IMR-90 (cell line): ENCODE data around the gene NRAS. TPM values are rescaled to one million over a fixed set of nuclear protein-coding genes. Genes with fewer than 3 reads are reported as not detected.

Experiments
- ATAC-seq: fragments of 200-7000 bp; cut with Tn5 transposase; 2 replicates; pipeline ENCODE4 v1.9.1; 2020; ENCODE audit warnings: low read depth, mild to moderate bottlenecking, moderate library complexity
- BruUV-seq: library from RNA; stranded (reverse); fragments of 400-500 nt; replicated peaks from 2 replicates; lab custom pipeline; 2021; lab: Mats Ljungman, UMichigan
- CTCF ChIA-PET: fragments of 300-600 bp; formaldehyde crosslinking; extraction: SDS; loops from one replicate; lab custom pipeline; 2021; ENCODE audit warnings: antibody characterized with exemption; lab: Yijun Ruan, JAX
- POLR2A ChIA-PET: fragments of 300-600 bp; sonication (Branson Sonifier 250); formaldehyde crosslinking; loops from one replicate; lab custom pipeline; 2022; ENCODE audit warnings: antibody characterized with exemption; ENCODE audit not compliant: unreplicated experiment; lab: Charles Lee
- DNase-seq: peaks from one replicate; pipeline ENCODE4 v3.0.0; 2013
- H2AFZ ChIP-seq: replicated peaks from 2 replicates; pipeline ENCODE3; 2013; ENCODE audit warnings: low read length, mild to moderate bottlenecking; ENCODE audit not compliant: poor library complexity
- H2AK5ac ChIP-seq: 2 replicates; pipeline ENCODE4 v1.6.1; 2013; ENCODE audit warnings: low read depth, low read length, inconsistent platforms
- H2AK9ac ChIP-seq: replicated peaks from 2 replicates; pipeline ENCODE3; 2013; ENCODE audit warnings: mild to moderate bottlenecking, low read depth, low read length, moderate library complexity; ENCODE audit not compliant: poor library complexity
- H2BK120ac ChIP-seq: 2 replicates; pipeline ENCODE4 v1.6.1; 2013; ENCODE audit warnings: low read depth, low read length, inconsistent platforms
- H2BK15ac ChIP-seq: 3 replicates; pipeline ENCODE4 v1.6.1; 2013; ENCODE audit warnings: low read depth, low read length, inconsistent platforms
- H2BK20ac ChIP-seq: 2 replicates; pipeline ENCODE4 v1.6.1; 2013; ENCODE audit warnings: low read depth, mild to moderate bottlenecking, inconsistent platforms, low read length, moderate library complexity
- H2BK5ac ChIP-seq: 2 replicates; pipeline ENCODE4 v1.6.1; 2013; ENCODE audit warnings: mild to moderate bottlenecking, low read depth, low read length, inconsistent platforms; ENCODE audit not compliant: poor library complexity, severe bottlenecking
- H3K14ac ChIP-seq: replicated peaks from 2 replicates; pipeline ENCODE4 v1.6.1; 2013; ENCODE audit warnings: low read depth, low read length, inconsistent platforms
- H3K18ac ChIP-seq: 2 replicates; pipeline ENCODE4 v1.6.1; 2013; ENCODE audit warnings: low read depth, low read length, control low read depth
- H3K23ac ChIP-seq: 2 replicates; pipeline ENCODE4 v1.6.1; 2013; ENCODE audit warnings: low read depth, low read length, inconsistent platforms
- H3K27ac ChIP-seq: 2 replicates; pipeline ENCODE4 v1.5.1; 2013; ENCODE audit warnings: mild to moderate bottlenecking, control low read depth, low read length; ENCODE audit not compliant: insufficient read depth
- H3K27me3 ChIP-seq: 2 replicates; pipeline ENCODE4 v1.6.1; 2013; ENCODE audit warnings: low read length; ENCODE audit not compliant: control insufficient read depth, insufficient read depth
- H3K36me3 ChIP-seq: 2 replicates; pipeline ENCODE4 v1.6.1; 2013; ENCODE audit warnings: low read length, mixed read lengths; ENCODE audit not compliant: control insufficient read depth, insufficient read depth
- H3K4ac ChIP-seq: 2 replicates; pipeline ENCODE4 v1.6.1; 2013; ENCODE audit warnings: low read depth, low read length, inconsistent platforms
- H3K4me1 ChIP-seq: 2 replicates; pipeline ENCODE4 v1.6.1; 2013; ENCODE audit warnings: low read length, mixed read lengths; ENCODE audit not compliant: control insufficient read depth, insufficient read depth
- H3K4me2 ChIP-seq: 2 replicates; pipeline ENCODE4 v1.6.1; 2013; ENCODE audit warnings: low read depth, mild to moderate bottlenecking, control low read depth, low read length, moderate library complexity
- H3K4me3 ChIP-seq: 2 replicates; pipeline ENCODE4 v1.5.1; 2013; ENCODE audit warnings: low read depth, mild to moderate bottlenecking, control low read depth, low read length, moderate library complexity; ENCODE audit not compliant: insufficient read depth
- H3K56ac ChIP-seq: 2 replicates; pipeline ENCODE4 v1.6.1; 2013; ENCODE audit warnings: low read length, inconsistent platforms; ENCODE audit not compliant: insufficient read depth; ENCODE audit errors: extremely low read depth
- H3K79me1 ChIP-seq, 2 experiments: 2 replicates each; pipeline ENCODE4 v1.6.1; 2013; ENCODE audit warnings: low read length in 2 of 2, inconsistent platforms in 1 of 2, low read depth in 1 of 2
- H3K9ac ChIP-seq: 2 replicates; pipeline ENCODE4 v1.6.1; 2013; ENCODE audit warnings: low read depth, low read length, control low read depth
- H3K9me1 ChIP-seq: 2 replicates; pipeline ENCODE4 v1.6.1; 2013; ENCODE audit warnings: low read length, inconsistent platforms; ENCODE audit not compliant: insufficient read depth
- H3K9me3 ChIP-seq: 2 replicates; pipeline ENCODE4 v1.6.1; 2013; ENCODE audit warnings: low read length; ENCODE audit not compliant: control insufficient read depth, insufficient read depth
- H4K20me1 ChIP-seq: 2 replicates; pipeline ENCODE4 v1.6.1; 2013; ENCODE audit warnings: low read length, inconsistent platforms; ENCODE audit not compliant: insufficient read depth
- H4K5ac ChIP-seq: 2 replicates; pipeline ENCODE4 v1.6.1; 2013; ENCODE audit warnings: mild to moderate bottlenecking, low read depth, low read length, control low read depth
- H4K8ac ChIP-seq, 2 experiments: 2 replicates each; pipeline ENCODE4 v1.6.1; 2013; ENCODE audit warnings: low read depth in 2 of 2, low read length in 2 of 2, control low read depth in 1 of 2, inconsistent platforms in 1 of 2
- H4K91ac ChIP-seq: 2 replicates; pipeline ENCODE4 v1.6.1; 2013; ENCODE audit warnings: low read depth, low read length, inconsistent platforms; ENCODE audit not compliant: insufficient read depth
- BHLHE40 ChIP-seq: fragments of 150-350 bp; IDR thresholded peaks from 2 replicates; pipeline ENCODE4 v1.6.1; 2016; ENCODE audit warnings: mild to moderate bottlenecking, low read depth, low read length
- CEBPB ChIP-seq: IDR thresholded peaks from 2 replicates; pipeline ENCODE4 v1.6.1; 2012; ENCODE audit warnings: low read depth, low read length, improper control_type of control experiment
- CHD1 ChIP-seq: IDR thresholded peaks from 2 replicates; pipeline ENCODE4 v1.6.1; 2012; ENCODE audit warnings: low read depth, low read length, improper control_type of control experiment
- CTCF ChIP-seq: conservative IDR thresholded peaks from 2 replicates; pipeline ENCODE4 v1.5.1; 2012; ENCODE audit warnings: mild to moderate bottlenecking, low read depth, low read length, improper control_type of control experiment
- FOS ChIP-seq: fragments of 150-350 bp; IDR thresholded peaks from 2 replicates; pipeline ENCODE4 v1.6.1; 2016; ENCODE audit warnings: low read depth, low read length
- MAFK ChIP-seq: IDR thresholded peaks from 2 replicates; pipeline ENCODE4 v1.6.1; 2012; ENCODE audit warnings: low read depth, low read length, improper control_type of control experiment
- MAZ ChIP-seq: IDR thresholded peaks from 2 replicates; pipeline ENCODE4 v1.6.1; 2012; ENCODE audit warnings: low read depth, mild to moderate bottlenecking, low read length, improper control_type of control experiment, moderate library complexity, borderline replicate concordance
- MXI1 ChIP-seq: IDR thresholded peaks from 2 replicates; pipeline ENCODE4 v1.6.1; 2012; ENCODE audit warnings: low read depth, mild to moderate bottlenecking, low read length, moderate library complexity, borderline replicate concordance
- NFE2L2 ChIP-seq: fragments of 150-350 bp; IDR thresholded peaks from 2 replicates; pipeline ENCODE4 v1.6.1; 2016; ENCODE audit warnings: low read depth, mild to moderate bottlenecking, low read length
- POLR2A ChIP-seq: IDR thresholded peaks from 2 replicates; pipeline ENCODE4 v1.6.1; 2012; ENCODE audit warnings: mild to moderate bottlenecking, low read depth, low read length
- RAD21 ChIP-seq: IDR thresholded peaks from 2 replicates; pipeline ENCODE4 v1.6.1; 2012; ENCODE audit warnings: low read length, improper control_type of control experiment
- RCOR1 ChIP-seq: IDR thresholded peaks from 2 replicates; pipeline ENCODE4 v1.6.1; 2012; ENCODE audit warnings: mild to moderate bottlenecking, low read length, improper control_type of control experiment; ENCODE audit not compliant: insufficient replicate concordance
- RFX5 ChIP-seq: IDR thresholded peaks from 2 replicates; pipeline ENCODE4 v1.8.0; 2012; ENCODE audit warnings: low read depth, mild to moderate bottlenecking, low read length, moderate library complexity
- SMC3 ChIP-seq: fragments of 150-350 bp; IDR thresholded peaks from 2 replicates; pipeline ENCODE4 v1.6.1; 2016; ENCODE audit warnings: low read depth, mild to moderate bottlenecking, antibody characterized with exemption, low read length, moderate library complexity
- WGBS, 2 experiments: methylation state at CpG; one replicate each; pipeline versions ENCODE4 v1.1.5 to v1.1.7; 2013; ENCODE audit warnings: missing lambda C conversion rate in 2 of 2; ENCODE audit not compliant: insufficient read length in 1 of 2; ENCODE audit errors: extremely low coverage in 2 of 2; 5-methylcytosine and 5-hydroxymethylcytosine counted together
- dilution Hi-C: fragments of 300-500 bp; cut with HindIII; formaldehyde crosslinking; loops from one replicate; pipeline ENCODE4 v1.14.3; 2018; ENCODE audit warnings: low sequenced_read_pairs; ENCODE audit not compliant: unreplicated experiment
- in situ Hi-C: fragments of 300-500 bp; cut with MboI; formaldehyde crosslinking; loops from 3 replicates; pipeline ENCODE4 v1.14.3; 2019; ENCODE audit warnings: low sequenced_read_pairs, inconsistent platforms, mixed read lengths
- intact Hi-C: fragments of 100-400 bp; cut with micrococcal nuclease; formaldehyde crosslinking; loops from 2 replicates; pipeline ENCODE4 v1.10.0; 2022
- polyA plus RNA-seq, 3 experiments: library from polyadenylated mRNA; depleted of rRNA; stranded (reverse); fragments of >200 nt; gene quantifications; 2 replicates each; pipeline ENCODE4 v1.2.3, GENCODE V29; 2012; ENCODE audit warnings: low replicate concordance in 1 of 3
- total RNA-seq: library from RNA; depleted of rRNA; stranded (reverse); fragments of >200 nt; gene quantifications from 2 replicates; pipeline ENCODE4 v1.2.3, GENCODE V29; 2012
- TF ChIP-seq, protein P1 (sequence below): fragments of 150-350 bp; IDR thresholded peaks from 2 replicates; pipeline ENCODE4 v1.6.1; 2016; ENCODE audit warnings: low read depth, mild to moderate bottlenecking, low read length, moderate library complexity, borderline replicate concordance
- TF ChIP-seq, protein P2 (sequence below): fragments of 150-350 bp; IDR thresholded peaks from 2 replicates; pipeline ENCODE4 v1.6.1; 2017; ENCODE audit warnings: mild to moderate bottlenecking, antibody characterized with exemption, low read length, low read depth

The NRAS gene
- total and polyA plus RNA-seq, 2 of the 4 experiments (the other 2 are of a cell fraction), result 27.4 to 85.9 TPM

DNA sequence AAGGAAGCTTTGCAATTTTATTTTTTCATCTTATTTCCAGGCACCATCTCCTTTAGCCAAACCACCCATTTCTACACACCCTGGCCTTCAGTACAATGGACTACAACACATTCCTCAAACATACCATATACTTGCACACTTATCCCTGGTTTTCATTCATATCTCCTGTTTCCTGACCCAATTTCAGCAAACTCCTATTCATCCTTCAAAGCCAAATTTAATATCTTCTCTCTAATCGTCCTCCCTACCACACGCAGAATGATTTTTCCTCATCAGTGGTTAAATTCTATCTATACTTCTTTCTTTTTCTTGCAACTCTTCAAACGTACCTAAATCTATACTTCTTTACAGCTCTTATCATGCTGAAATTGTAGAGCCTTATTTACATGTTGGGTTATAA lies 49.6 kb downstream of the NRAS start:
- no peak overlapping the region for H3K56ac ChIP-seq
- H2BK15ac ChIP-seq, result no peak overlapping the region
- BruUV-seq, result no TSS peak
- in situ Hi-C loops, result no loop called here
- intact Hi-C loops, result loop anchor here (5.0 kb wide), 1 partner anchor 50 kb away; no protein-coding TSS in a partner anchor
- H3K27me3 ChIP-seq, result no peaks in the 10 kb centered on the region
- H3K36me3 ChIP-seq, result no peaks in the 10 kb centered on the region
- no peak overlapping the region for H4K8ac ChIP-seq
- H3K79me1 ChIP-seq, result no peaks in the 10 kb centered on the region
- POLR2A ChIA-PET, result no interaction called here
- no peak overlapping the region for H3K9ac ChIP-seq
- no peak overlapping the region for H2BK120ac ChIP-seq
- H3K14ac ChIP-seq, result no peak overlapping the region
- H3K4me3 ChIP-seq, result no peak overlapping the region
- no peak for ATAC-seq
- no peak overlapping the region for H2BK20ac ChIP-seq
- no peak overlapping the region for H4K5ac ChIP-seq
- H3K4me2 ChIP-seq, result no peak overlapping the region
- H2AK5ac ChIP-seq, result no peak overlapping the region
- no peak overlapping the region for H3K4ac ChIP-seq
- H3K9me3 ChIP-seq, result no peaks in the 10 kb centered on the region
- no peak overlapping the region for H3K18ac ChIP-seq
- H2AFZ ChIP-seq, result no peak overlapping the region
- dilution Hi-C loops, result no loop called here
- DNase-seq, result no peak
- no peak overlapping the region for H4K91ac ChIP-seq
- no peaks in the 10 kb centered on the region for H4K20me1 ChIP-seq
- H2BK5ac ChIP-seq, result no peak overlapping the region
- 0 out of 2 replicates have a peak, but pooled peaks cover 3% of the 10 kb centered on the region for H3K9me1 ChIP-seq
- H3K23ac ChIP-seq, result no peak overlapping the region
- 100% methylated on average over 2 of the region's 3 CpGs; no CpG with 5 or more reads in 1 of the 2 experiments for WGBS, 2 experiments
- H3K27ac ChIP-seq, result no peak overlapping the region
- CTCF ChIA-PET, result no interaction called here
- H3K4me1 ChIP-seq, result no peaks in the 10 kb centered on the region
- H2AK9ac ChIP-seq, result no peak overlapping the region
- TF ChIP-seq MAFK (no peak), FOS (no peak), CTCF (no peak), POLR2A (no peak), RCOR1 (no peak), RAD21 (no peak), MAZ (no peak), RFX5 (no peak), NFE2L2 (no peak), SMC3 (no peak), MXI1 (no peak), CHD1 (no peak), BHLHE40 (no peak), CEBPB (no peak)
- TF ChIP-seq, protein P1, sequence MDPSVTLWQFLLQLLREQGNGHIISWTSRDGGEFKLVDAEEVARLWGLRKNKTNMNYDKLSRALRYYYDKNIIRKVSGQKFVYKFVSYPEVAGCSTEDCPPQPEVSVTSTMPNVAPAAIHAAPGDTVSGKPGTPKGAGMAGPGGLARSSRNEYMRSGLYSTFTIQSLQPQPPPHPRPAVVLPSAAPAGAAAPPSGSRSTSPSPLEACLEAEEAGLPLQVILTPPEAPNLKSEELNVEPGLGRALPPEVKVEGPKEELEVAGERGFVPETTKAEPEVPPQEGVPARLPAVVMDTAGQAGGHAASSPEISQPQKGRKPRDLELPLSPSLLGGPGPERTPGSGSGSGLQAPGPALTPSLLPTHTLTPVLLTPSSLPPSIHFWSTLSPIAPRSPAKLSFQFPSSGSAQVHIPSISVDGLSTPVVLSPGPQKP, result no peak
- TF ChIP-seq, protein P2, sequence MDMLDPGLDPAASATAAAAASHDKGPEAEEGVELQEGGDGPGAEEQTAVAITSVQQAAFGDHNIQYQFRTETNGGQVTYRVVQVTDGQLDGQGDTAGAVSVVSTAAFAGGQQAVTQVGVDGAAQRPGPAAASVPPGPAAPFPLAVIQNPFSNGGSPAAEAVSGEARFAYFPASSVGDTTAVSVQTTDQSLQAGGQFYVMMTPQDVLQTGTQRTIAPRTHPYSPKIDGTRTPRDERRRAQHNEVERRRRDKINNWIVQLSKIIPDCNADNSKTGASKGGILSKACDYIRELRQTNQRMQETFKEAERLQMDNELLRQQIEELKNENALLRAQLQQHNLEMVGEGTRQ, result no peak
